Body of pancreas (tissue), 4 donors: ENCODE results near the gene DTHD1. TPM values are rescaled to one million over a fixed set of nuclear protein-coding genes. Genes with fewer than 3 reads are reported as not detected.

Experiments used
- ATAC-seq: fragments of 150-250 bp; one replicate; pipeline ENCODE4 v1.9.1; 2016
- DNase-seq, 4 donors: peaks; one replicate each; pipeline ENCODE4 v3.0.0-alpha.2; 2019
- H3K27ac ChIP-seq, 4 donors: fragments of 200-600 bp; sonication (generic); 1 replicate in 3 of 4; 2 replicates in 1 of 4; pipeline versions ENCODE4 v1.5.1 to v1.6.1; 2016 to 2019; ENCODE audit warnings: mild to moderate bottlenecking in 1 of 4, mixed read lengths in 1 of 4, moderate library complexity in 1 of 4
- H3K27me3 ChIP-seq, 2 donors: fragments of 200-600 bp; sonication (generic); one replicate each; pipeline ENCODE4 v1.6.0; 2016; ENCODE audit warnings: mild to moderate bottlenecking in 1 of 2
- H3K36me3 ChIP-seq, 2 donors: fragments of 200-600 bp; sonication (generic); replicated peaks in 1 of 2; 2 replicates each; pipeline ENCODE4 v1.5.1; 2016; ENCODE audit warnings: low read depth in 2 of 2; ENCODE audit not compliant: insufficient read depth in 1 of 2
- H3K4me1 ChIP-seq: fragments of 200-600 bp; sonication (generic); one replicate; pipeline ENCODE4 v1.6.0; 2016
- H3K4me3 ChIP-seq, 2 donors: fragments of 200-600 bp; sonication (generic); 1 replicate in 1 of 2; 2 replicates in 1 of 2; pipeline ENCODE4 v1.5.1; 2016 to 2019
- H3K9me3 ChIP-seq, 3 donors: fragments of 200-600 bp; sonication (generic); 1 replicate in 2 of 3; 2 replicates in 1 of 3; pipeline ENCODE4 v1.5.1; 2016
- POLR2A ChIP-seq, 3 donors: fragments of 450-650 bp; IDR thresholded peaks; one replicate each; pipeline ENCODE4 v1.6.1; 2016; ENCODE audit warnings: antibody characterized with exemption in 3 of 3, mild to moderate bottlenecking in 2 of 3
- WGBS, 2 donors: methylation state at CpG; one replicate each; pipeline ENCODE4 v1.1.5; 2017; 5-methylcytosine and 5-hydroxymethylcytosine counted together
- intact Hi-C: fragments of 100-400 bp; cut with DNase I; formaldehyde crosslinking; loops from one replicate; pipeline ENCODE4 v1.15.1; 2023
- total RNA-seq, 2 donors: library from RNA; depleted of rRNA; stranded (reverse); fragments of >200 nt; gene quantifications; one replicate each; pipeline ENCODE4 v1.1.0, GENCODE V29; 2016
- TF ChIP-seq, protein P1 (sequence below), 7 experiments: fragments of 450-650 bp in 4 of 7; fragments of 200-600 bp in 3 of 7; sonication (generic) in 3 of 7; IDR thresholded peaks; one replicate each; pipeline ENCODE4 v1.5.1; 2016 to 2019; ENCODE audit warnings: antibody characterized with exemption in 7 of 7

DTHD1 gene
- total RNA-seq, 2 donors from 2014 or later, result under 0.01 TPM; not detected in 1

DNA sequence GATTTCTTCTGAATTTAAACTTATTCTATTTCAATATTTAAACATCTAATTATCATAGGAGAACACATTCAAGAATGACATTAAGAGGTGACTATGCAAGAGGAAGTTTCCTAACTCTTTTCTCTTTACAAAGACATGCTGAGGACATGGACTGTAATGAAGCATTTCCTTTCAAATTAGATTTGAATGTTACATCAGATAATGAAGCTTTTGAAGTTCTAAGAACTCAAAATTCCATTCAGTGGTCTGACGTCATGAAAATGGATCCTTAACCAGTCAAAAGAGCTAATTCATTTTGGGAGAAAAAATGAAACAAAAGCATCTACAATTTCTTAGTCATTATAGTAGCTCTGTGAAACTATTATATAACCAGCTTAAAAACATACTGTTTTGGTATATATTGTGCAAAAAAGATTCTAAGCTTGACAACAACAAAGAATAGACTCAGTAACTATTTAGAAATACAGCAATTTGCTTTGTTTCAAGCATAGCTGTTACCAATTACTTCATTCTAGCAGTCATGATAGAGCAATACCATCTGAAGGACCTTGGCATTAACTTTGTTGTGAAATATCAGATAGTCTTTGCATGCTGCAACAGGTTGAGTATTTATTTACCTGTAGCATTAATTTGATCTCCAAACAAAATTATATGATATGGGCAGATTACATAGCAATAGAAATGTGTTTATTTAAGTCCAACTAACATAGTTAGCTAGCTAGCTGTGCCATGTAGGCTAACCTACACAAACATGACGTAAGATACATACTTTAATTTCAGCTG, 13.7 kb upstream of the DTHD1 start:
- intact Hi-C loops, result no loop called here
- Histone ChIP-seq H3K36me3 (no peaks in the 10 kb centered on the region), H3K4me3 (no peak overlapping the region), H3K27me3 (no peaks in the 10 kb centered on the region), H3K4me1 (no peaks in the 10 kb centered on the region), H3K9me3 (no peaks in the 10 kb centered on the region), H3K27ac (no peak overlapping the region)
- TF ChIP-seq POLR2A (IDR thresholded peaks at IDR 0.05), result no peak
- TF ChIP-seq, protein P1, sequence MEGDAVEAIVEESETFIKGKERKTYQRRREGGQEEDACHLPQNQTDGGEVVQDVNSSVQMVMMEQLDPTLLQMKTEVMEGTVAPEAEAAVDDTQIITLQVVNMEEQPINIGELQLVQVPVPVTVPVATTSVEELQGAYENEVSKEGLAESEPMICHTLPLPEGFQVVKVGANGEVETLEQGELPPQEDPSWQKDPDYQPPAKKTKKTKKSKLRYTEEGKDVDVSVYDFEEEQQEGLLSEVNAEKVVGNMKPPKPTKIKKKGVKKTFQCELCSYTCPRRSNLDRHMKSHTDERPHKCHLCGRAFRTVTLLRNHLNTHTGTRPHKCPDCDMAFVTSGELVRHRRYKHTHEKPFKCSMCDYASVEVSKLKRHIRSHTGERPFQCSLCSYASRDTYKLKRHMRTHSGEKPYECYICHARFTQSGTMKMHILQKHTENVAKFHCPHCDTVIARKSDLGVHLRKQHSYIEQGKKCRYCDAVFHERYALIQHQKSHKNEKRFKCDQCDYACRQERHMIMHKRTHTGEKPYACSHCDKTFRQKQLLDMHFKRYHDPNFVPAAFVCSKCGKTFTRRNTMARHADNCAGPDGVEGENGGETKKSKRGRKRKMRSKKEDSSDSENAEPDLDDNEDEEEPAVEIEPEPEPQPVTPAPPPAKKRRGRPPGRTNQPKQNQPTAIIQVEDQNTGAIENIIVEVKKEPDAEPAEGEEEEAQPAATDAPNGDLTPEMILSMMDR (IDR thresholded peaks at IDR 0.05), result no peak
- DNase-seq, result no peak
- 55 to 63% methylated on average over 2 of the region's 2 CpGs for WGBS, 2 donors
- ATAC-seq, result no peak

DNA sequence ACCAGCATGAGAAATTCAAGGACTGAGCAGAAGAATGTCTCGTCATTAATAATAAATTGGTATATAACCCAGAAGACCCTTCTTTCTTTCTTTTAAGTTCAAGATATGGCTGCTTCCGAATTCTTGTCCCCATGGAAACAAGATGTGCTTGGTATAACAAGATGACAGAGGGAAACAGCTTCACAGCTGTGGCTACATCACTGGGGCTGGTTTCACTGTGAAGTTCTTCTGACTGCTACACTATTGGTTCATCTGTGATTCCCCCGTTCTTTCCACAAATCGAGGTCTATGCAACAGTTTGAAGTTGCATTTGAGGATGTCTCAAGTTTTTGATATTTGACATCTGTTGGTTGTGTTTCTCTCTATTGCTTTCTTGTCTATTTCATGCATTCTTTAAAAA, 12.3 kb upstream of the DTHD1 start:
- no peak for ATAC-seq
- no peaks in the 10 kb centered on the region for H3K9me3 ChIP-seq

DNA sequence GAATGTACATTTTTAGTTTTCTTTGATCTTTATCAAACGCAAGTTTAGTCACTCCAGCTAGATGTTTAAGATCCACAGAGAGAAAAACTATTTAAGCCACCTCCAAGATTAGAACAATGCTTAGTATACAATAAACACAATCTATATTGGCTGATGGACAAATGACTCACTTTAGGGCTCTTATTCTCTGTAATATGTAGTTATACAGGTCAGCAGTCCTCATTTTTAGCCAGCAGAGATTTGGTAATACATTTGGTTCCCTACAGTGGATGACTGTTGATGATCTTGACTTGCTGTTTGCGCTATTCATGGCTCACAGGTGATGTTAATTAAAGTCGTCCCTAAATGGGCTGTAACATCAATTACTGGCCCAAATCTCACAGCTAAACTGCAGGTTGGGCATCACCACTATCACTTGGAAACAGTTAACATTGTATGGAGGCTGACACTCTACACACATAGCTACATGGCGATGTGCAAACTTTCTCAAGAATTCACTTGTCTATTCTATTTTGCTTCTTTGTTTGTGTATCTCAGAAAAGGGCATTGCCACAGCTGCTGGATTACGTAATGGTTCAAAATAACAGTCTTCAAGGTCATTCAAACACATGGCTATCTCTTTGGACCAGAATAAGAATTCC, 11.8 kb upstream of the DTHD1 start:
- 58 to 61% methylated on average over 5 of the region's 5 CpGs for WGBS, 2 donors
- H3K4me3 ChIP-seq, result no peak overlapping the region
- ATAC-seq, result no peak
- H3K4me1 ChIP-seq, result no peaks in the 10 kb centered on the region
- no peak overlapping the region for H3K27ac ChIP-seq
- no peaks in the 10 kb centered on the region for H3K36me3 ChIP-seq
- intact Hi-C loops, result no loop called here
- no peak for TF ChIP-seq POLR2A (IDR thresholded peaks at IDR 0.05)
- TF ChIP-seq, protein P1 (IDR thresholded peaks at IDR 0.05), result no peak
- no peak for DNase-seq
- no peaks in the 10 kb centered on the region for H3K9me3 ChIP-seq
- H3K27me3 ChIP-seq, result no peaks in the 10 kb centered on the region

More for the DNA sequence above, 12.3 kb upstream of the DTHD1 start:
- Histone ChIP-seq H3K27me3 (no peaks in the 10 kb centered on the region), H3K27ac (no peak overlapping the region), H3K4me3 (no peak overlapping the region), H3K36me3 (no peaks in the 10 kb centered on the region), H3K4me1 (no peaks in the 10 kb centered on the region)
- WGBS, 2 donors, result 73 to 82% methylated on average over 4 of the region's 4 CpGs
- TF ChIP-seq, protein P1 (IDR thresholded peaks at IDR 0.05), result no peak
- TF ChIP-seq POLR2A (IDR thresholded peaks at IDR 0.05), result no peak
- intact Hi-C loops, result no loop called here
- DNase-seq, result no peak

DNA sequence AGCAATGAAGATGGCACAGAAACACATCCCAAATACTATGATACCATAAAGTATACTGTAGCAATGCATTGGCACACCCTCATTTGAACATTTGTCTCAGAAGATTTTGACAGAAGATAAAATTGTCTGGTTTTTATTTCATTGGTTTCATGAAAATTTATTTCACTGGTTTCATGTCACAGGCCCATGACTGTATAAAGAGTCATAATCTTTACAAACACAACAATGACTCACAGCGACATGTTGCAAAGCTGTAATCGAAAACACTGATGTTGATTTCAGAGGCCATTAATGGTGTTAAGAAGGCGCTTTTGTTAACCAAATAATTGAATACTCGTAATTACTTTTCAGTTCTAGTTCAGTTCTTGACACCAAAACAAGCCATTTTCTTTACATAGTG, 8.1 kb upstream of the DTHD1 start:
- no peaks in the 10 kb centered on the region for H3K27me3 ChIP-seq
- no peaks in the 10 kb centered on the region for H3K36me3 ChIP-seq
- no peaks in the 10 kb centered on the region for H3K9me3 ChIP-seq
- no peak overlapping the region for H3K27ac ChIP-seq
- WGBS, 2 donors, result 82 to 86% methylated on average over 4 of the region's 4 CpGs
- ATAC-seq (no peak), DNase-seq (no peak)
- H3K4me1 ChIP-seq, result no peaks in the 10 kb centered on the region
- H3K4me3 ChIP-seq, result no peak overlapping the region
- TF ChIP-seq POLR2A (IDR thresholded peaks at IDR 0.05), result no peak
- TF ChIP-seq, protein P1 (IDR thresholded peaks at IDR 0.05), result no peak
- intact Hi-C loops, result no loop called here
